HT-29 (cell line): ENCODE data around the gene NT5DC4. TPM values are rescaled to one million over a fixed set of nuclear protein-coding genes. Genes with fewer than 3 reads are reported as not detected.

Experiments used
- DNase-seq: peaks from one replicate; pipeline ENCODE4 v3.0.0-alpha.2; 2015; ENCODE audit warnings: low spot score
- total RNA-seq: library from RNA; depleted of rRNA; stranded (reverse); fragments of >200 nt; shearing (Covaris generic); gene quantifications from 2 replicates; pipeline ENCODE4 v1.2.3, GENCODE V29; 2014; rRNA removed

Gene NT5DC4
- total RNA-seq, 1 experiment from 2014 or later, result 1.4 TPM

- DNase-seq, result peak; percentile 26
Measured at GRCh38 chr2:112784199-112785189, 63.7 kb downstream of the NT5DC4 start, which contains the start of gene IL1A. Gene IL1A, minus strand, starts transcription at chr2:112784493. Its CDS starts 723 bp downstream, at chr2:112783770.

GRCh38 chr2:112787294-112787693 lies 66.5 kb downstream of the NT5DC4 start:
- DNase-seq, result no peak

- no peak for DNase-seq
Measured at GRCh38 chr2:112787729-112788393, 67.0 kb downstream of the NT5DC4 start.

- no peak for DNase-seq
Measured at GRCh38 chr2:112788653-112789052, 67.8 kb downstream of the NT5DC4 start.

Other genes with a start within 250 kb of the NT5DC4 start
- gene TTL, start 238.9 kb upstream of the NT5DC4 start, total RNA-seq, result 9.4 and 10.4 TPM in 2 replicates
- gene POLR1B, start 178.6 kb upstream of the NT5DC4 start, total RNA-seq, result 33.0 and 33.5 TPM in 2 replicates
- 24.7 and 36.1 TPM in 2 replicates for gene CHCHD5, start 136.4 kb upstream of the NT5DC4 start, total RNA-seq
- 30.3 and 32.7 TPM in 2 replicates for gene SLC20A1, start 75.1 kb upstream of the NT5DC4 start, total RNA-seq
- 2.5 and 4.0 TPM in 2 replicates for gene CKAP2L, start 43.6 kb downstream of the NT5DC4 start, total RNA-seq
- gene IL1A, start 63.5 kb downstream of the NT5DC4 start, total RNA-seq, result not detected in 2 replicates
- 0.13 and 0.20 TPM in 2 replicates for gene IL1B, start 115.8 kb downstream of the NT5DC4 start, total RNA-seq
- gene IL37, start 190.1 kb downstream of the NT5DC4 start, total RNA-seq, result not detected in 2 replicates